GM15510 (cell line): ENCODE measurements around the gene ATRNL1.

ENCODE experiments used
- POLR2A ChIP-seq: IDR thresholded peaks from 3 replicates; pipeline ENCODE4 v1.6.1; 2011; ENCODE audit warnings: borderline replicate concordance; ENCODE audit not compliant: insufficient read length; ENCODE audit errors: extremely low read depth

The ATRNL1 gene

DNA sequence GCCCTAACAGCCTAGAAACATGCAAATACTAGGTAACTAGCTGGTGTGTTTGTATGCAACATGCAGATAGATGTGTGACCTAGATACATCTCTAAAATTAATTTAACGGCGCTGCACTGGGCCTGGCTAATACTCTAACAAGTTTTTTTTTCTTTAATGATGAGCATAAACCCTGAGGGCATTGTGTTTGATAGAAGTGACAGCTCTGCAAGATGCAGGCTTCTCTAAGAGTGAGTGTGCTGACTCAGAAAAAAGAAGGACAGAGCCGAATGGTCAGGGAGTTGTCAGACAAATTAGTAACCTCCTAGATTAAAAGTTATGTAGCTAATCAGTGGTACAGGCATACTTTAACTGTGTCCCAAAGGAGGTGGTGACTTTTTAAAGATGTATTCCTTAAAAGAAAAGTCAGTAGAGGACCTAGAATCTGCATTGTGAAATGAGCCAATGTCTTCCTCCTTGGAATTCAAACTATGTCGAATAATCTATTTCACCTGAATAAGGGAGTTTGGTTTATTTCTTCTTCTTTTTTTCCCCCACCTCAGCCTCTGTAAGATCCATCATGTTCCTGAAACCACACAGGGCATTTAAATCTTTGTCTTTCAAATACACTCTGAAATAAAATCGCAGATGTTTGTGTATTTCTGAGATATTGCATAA is 864.7 kb downstream of the ATRNL1 start:
- no peak for TF ChIP-seq POLR2A

DNA sequence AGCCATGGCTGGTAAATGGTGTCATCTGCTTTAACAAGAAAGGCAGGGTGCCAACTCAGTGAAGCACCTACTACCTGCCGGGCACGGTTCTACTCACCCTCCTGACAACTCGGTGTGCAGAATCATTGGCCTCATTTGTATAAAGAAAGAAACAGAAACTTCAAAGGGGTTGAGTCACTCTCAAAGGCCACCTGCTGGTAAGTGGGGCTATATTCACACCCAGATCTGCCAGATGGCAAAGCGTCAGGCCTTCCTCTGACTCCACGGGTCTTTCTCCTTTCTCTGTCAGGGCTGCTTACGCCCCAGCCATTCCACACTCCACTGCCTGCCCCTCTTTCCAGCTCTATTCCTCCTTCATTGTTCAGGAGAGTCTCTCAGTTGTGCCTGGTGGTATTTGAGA is 870.7 kb downstream of the ATRNL1 start:
- TF ChIP-seq POLR2A: no peak

DNA sequence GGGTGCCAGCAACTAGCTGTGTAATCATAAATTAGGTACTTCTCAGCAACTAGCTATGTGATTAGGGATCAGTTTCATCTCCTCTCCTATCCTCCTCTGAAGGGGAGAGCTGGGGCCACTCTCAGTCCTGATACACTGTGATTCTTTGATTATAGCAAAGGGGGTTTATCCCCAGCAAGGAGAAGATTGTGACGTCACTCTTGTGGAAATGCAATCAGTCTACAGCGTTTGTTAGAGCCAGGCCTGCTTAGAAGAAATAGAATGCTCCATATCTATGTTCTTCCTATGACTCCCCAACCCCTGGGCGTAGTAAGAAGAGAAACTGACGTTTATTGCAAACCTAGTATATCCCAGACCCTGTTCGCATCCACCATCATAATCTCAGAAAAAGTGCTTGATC is 871.7 kb downstream of the ATRNL1 start:
- no peak for TF ChIP-seq POLR2A

DNA sequence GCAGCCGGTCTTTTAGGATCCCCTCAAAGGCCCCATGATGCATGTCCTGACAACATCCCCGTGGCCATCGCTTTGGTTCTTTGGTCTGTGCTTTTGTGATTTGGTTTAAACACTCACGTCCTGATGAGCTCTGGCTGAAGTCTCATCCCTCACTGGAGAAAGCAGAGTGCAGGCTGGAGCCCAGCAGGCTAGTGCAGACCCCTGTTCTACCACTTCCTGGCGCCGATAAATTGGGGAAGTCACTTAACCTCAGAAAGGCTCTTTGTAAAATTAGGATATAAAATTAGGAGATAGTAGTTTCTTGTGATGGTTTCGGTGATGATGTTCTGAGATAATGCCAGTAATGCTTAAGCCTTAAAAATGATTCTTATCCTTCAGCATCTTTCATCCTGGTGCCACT is 872.2 kb downstream of the ATRNL1 start:
- no peak for TF ChIP-seq POLR2A

DNA sequence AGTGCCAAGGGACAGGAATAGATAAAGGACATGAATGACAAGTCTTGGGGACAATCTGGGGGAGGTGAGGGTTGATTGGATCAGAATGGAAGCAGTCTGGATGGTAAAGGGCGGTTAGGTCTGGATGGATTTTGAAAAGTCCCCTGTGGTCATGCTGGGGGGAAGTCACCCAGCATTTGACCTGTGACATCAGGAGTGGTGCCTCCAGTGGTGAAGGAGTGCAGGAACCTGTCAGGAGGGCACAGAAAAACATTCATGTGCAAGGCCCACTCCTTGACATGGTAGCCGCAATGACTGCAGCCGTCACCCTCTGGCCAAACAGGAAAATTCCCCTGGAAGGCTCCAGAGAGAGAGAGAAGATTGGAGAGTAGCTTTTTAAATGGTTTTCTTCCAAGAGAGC is 875.1 kb downstream of the ATRNL1 start:
- no peak for TF ChIP-seq POLR2A

DNA sequence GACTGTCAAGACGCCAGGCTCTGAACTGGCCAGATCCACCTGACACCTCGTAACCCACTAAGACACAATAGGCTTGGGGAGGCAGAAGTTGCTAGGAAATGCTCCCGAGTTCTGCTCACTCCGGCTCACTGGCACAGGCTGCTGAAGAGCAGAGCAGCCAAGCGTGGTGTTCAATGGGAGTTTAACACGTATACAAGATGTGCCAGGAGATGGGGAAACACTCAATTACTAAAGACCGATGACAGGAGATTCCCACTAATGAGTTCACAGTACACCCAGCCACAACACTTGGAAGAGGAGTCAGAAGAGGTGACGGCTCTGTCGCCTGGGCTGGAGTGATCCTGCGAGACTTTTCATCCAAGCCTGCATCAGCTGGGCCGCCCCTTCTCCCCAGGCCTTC is 876.4 kb downstream of the ATRNL1 start:
- TF ChIP-seq POLR2A: no peak

DNA sequence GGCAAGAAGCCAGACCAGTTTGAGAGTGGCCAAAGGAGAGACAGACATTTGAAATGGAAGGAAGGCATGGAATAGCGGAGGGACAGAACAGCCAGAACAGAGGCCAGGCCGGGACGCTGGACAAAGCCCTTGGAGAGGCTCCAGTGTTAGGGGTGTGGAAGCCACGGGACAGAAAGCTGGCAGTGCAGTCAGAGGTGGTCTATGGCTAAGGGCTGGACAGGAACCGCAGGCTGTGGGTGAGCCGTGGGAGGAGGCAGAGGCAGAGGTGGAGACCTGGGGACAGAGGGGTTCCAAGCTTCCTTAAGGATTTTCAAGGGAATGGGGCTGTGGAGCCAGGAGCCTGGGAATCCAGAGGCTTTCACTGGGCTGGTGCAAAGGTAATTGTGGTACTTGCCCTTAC is 878.8 kb downstream of the ATRNL1 start:
- no peak for TF ChIP-seq POLR2A

DNA sequence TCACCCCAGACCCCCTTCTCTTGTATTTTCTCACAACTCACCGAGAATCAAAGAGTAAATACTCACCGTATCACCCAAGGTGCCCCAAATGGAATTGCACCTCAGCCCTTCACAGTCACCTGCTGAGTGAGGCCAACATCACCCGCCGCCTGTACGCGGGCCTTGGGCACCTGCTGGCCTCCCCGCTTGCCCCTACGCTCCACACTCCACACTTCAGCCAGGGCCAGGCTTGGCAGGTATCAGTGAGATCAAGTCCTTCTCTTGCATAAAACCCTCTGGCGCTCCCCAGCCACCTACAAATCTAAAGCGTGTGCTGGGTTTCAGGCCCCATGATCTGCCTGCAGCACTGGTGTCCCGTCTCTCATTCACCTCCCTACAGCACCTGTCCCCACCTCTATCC is 879.3 kb downstream of the ATRNL1 start:
- TF ChIP-seq POLR2A: no peak

DNA sequence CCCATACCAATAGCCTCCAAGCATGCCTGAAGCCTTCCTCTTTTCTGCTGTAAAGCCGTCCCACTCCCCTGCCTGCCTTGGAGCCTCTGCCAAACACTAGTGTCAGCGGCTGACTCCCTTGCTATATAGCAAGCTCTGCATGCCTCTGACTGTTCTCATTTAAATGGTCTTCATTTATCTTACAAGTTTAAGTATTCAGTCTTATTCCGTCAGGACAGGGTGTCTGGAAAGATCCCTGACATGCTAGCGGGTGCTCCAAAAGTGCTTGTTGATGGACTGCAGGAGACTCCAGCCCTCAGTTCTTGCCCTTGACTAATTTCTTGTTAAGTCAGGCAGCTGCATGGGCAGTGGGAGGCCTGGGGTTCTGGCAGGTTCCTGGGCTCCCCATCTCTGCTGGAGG is 881.2 kb downstream of the ATRNL1 start:
- TF ChIP-seq POLR2A: no peak

DNA sequence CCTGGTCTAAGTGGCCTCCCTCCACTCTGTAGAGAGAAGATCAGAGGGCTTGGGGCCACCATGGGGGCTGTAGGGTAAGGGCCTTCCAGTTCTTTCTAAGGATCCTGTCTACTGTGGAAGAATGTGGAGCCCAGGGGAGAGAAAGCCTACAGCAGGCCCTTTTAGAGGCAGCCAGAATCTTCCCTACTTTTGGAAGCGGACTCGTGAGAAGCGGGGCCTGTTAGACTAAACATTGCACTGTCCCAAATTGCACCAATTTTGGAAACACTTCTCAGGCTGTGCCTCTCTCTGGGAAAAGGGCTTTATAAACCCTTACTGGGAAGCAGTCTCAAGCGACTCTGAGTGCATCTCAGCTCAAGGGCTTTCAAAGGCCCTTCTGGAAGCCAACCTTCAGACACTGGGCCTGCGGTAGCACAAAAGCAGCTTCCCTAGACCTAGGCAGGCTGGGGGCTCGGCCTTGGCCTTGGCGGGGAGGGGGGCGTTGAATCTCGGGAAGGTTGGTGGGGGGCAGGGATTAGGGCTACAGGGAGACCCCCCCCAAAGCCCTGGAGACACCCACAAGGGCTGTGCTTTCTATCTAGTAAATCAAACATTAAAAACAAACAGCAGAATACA is 881.8 kb downstream of the ATRNL1 start:
- TF ChIP-seq POLR2A: no peak

DNA sequence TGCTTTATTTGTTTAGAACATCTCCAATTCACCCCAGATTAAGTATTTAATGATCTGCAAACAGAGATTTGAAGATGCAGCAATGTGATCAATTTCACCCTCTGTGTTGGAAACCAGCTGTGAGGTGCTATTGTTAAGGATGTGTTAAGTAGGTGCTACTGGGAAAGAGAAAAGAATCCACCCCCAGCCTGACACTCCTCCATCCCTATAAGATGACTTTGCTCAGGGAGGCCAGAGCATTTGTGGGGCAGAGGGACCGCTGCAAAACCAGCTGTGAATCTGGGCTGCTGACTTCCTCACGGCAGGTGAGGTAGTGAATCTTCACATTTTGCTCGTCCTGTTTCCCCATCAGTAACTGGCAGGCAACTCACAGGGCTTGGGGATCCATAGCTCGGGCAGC is 882.3 kb downstream of the ATRNL1 start:
- no peak for TF ChIP-seq POLR2A

DNA sequence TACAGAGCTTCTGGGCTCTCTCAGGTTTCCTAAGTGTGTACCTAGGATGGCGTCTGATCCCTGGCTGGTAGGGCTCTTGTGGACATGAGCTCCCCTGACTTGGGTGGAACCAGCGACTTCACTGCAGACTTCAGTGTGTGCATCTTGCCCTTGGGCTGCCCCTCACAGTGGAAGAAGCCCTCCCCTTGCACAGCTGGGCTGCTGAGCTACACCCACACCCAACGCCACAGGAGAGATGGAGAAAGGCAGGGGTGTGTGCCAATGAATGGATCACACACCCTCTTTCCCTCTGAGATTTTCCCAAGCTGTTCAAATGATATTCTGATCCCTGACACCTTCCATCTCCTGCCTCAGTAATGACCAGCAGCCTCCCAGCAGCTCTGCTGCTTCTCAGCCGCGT is 883.2 kb downstream of the ATRNL1 start:
- TF ChIP-seq POLR2A: no peak

DNA sequence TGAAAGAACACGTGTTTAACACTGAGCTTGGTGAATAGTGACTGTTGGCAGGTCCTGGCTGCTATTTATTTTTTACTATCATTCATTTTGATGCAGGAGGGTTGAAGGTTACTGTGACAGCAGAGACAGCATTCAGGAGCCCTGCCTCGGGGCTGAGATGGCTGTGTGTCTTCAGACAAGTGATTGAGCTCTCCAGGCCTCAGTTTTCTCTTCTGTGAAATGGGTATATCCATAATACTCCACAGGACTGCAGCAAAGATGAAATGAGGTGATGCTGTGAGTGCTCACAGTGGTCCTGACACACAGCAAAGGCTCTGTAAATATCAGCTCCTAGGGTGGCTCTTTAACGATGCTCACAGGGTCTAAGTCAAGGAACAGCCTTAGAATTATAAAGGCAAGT is 884.7 kb downstream of the ATRNL1 start:
- no peak for TF ChIP-seq POLR2A

DNA sequence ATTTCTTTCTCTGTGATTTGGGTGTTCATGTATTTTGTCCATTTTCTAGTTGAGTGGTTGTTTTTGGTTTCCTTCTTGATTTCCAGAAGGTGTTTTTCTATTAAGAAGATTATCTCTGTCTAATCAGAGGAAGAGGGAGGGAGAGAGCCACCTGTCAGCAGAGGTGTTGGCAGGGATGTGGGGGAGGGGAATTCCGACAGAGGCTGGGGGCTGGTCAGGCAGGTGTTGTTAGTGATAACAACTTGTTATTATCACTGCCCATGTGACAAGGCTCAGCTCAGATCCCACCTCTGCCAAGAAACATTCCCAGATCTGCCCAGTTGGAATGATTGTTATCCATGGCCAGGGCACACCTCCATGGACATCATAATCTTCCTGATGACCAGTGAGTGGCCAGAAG is 886.4 kb downstream of the ATRNL1 start:
- no peak for TF ChIP-seq POLR2A

DNA sequence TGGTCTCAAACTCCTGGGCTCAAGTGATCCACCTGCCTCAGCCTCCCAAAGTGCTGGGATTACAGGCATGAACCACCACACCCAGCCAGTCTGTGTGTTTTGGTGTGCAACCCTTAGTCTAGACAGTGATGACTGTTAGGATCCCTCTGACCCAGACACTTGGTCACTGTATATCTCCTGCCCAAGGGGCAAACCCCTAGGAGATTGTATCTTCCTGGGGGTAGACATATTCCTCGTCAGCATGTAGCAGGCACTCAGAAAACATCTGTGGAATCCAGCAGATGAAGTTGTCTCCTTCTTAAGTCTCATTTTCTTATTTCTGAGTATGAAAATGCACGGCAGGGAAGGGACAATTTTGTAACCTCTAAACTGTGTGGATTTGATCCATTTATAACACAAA is 887.3 kb downstream of the ATRNL1 start:
- no peak for TF ChIP-seq POLR2A

DNA sequence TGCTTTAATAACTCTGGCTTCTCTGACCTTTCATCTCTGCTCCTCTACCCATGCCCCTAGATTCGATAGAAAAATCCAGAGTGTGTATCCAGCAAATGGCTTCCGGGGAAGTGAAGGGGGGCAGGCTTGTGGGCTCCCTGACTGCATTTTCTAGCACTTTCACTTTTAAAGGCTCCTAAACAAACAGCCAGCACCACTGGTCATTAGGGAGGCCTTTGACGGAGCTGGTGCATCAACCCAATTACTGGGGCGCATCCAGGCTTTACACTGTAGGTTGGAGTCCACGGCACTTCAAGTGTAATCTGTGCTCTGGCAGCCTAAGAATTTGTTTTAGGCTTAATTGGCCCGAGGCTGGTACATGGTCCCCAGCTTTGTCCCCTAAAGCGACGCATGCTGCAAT is 887.9 kb downstream of the ATRNL1 start:
- no peak for TF ChIP-seq POLR2A

DNA sequence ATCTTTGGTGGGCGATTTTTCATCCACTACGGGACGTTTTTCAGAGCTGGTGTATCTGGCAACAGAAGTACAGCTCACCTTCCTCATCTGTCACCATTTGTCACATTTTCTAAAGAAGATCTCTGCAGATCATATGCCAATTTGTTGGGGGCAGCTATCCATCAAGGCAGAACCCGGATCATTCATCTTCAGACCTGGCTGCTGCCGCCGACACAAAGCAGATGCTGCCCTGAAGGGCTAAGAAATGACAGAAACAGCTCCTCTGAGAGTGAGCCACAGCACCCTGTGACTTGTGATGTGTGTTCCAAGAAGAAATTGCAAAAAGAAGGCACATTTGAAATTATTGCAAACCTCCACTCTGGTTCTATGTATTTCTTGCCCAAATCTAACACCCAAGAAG is 888.9 kb downstream of the ATRNL1 start:
- TF ChIP-seq POLR2A: no peak

DNA sequence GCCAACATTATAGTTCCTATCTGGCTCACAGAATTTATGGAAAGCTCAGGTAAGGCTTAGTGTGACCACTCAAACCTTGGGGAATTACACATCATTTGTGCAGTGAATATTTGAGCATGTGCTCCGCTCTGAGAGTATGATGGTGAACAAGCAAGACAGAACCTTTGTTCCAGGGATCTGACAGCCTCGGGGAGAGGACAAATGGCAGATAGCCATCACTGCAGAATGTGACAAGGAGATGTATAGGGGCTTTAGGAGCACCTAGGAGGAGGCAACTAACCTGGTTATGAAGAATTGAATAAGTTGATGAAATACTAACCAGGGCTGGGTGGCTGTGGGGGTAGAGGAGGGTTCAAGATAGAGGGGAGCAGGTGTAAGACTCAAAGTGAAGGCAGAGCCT is 889.4 kb downstream of the ATRNL1 start:
- no peak for TF ChIP-seq POLR2A

DNA sequence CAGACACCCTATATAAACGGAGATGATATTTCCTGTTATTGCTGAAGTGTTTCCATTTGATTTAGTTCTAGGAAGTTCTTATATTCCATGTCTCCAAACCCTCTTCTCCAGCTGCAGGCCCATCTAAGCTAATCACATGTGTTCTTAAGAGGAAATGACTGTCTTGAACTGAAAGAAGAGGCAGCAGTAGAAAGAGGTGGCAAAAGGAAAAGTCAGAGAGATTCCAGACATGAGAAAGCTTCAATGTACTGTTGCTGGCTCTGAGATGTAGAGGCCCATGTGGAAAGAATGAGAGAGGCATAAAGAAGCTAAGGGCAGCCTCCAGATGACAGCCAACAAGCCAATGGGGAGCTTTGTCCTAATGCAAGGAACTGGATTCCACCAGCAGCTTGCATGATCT is 892.6 kb downstream of the ATRNL1 start:
- TF ChIP-seq POLR2A: no peak
